Vagina (tissue), 2 donors: ENCODE results near the gene GLT1D1. TPM values are rescaled to one million over a fixed set of nuclear protein-coding genes. Genes with fewer than 3 reads are reported as not detected.

Experiments
- DNase-seq, 2 donors: peaks; one replicate each; pipeline ENCODE4 v3.0.0-alpha.2; 2017; ENCODE audit errors: extremely low spot score in 2 of 2
- H3K27ac ChIP-seq: fragments of 200-600 bp; sonication (generic); one replicate; pipeline ENCODE4 v1.5.1; 2019
- H3K27me3 ChIP-seq: fragments of 200-600 bp; sonication (generic); one replicate; pipeline ENCODE4 v1.5.1; 2019
- H3K36me3 ChIP-seq, 2 donors: fragments of 200-600 bp; sonication (generic); one replicate each; pipeline ENCODE4 v1.5.1; 2017 to 2019
- H3K4me1 ChIP-seq: fragments of 200-600 bp; sonication (generic); one replicate; pipeline ENCODE4 v1.5.1; 2019
- H3K4me3 ChIP-seq, 2 donors: fragments of 200-600 bp; sonication (generic); 1 replicate in 1 of 2; 2 replicates in 1 of 2; pipeline ENCODE4 v1.5.1; 2016 to 2019
- H3K9me3 ChIP-seq: fragments of 200-600 bp; sonication (generic); one replicate; pipeline ENCODE4 v1.5.1; 2019
- CTCF ChIP-seq, 3 experiments: fragments of 450-650 bp in 2 of 3; fragments of 200-600 bp in 1 of 3; sonication (generic) in 1 of 3; IDR thresholded peaks; one replicate each; pipeline ENCODE4 v1.5.1; 2017 to 2019; ENCODE audit warnings: antibody characterized with exemption in 3 of 3, mild to moderate bottlenecking in 2 of 3, moderate library complexity in 2 of 3
- POLR2A ChIP-seq, 2 donors: fragments of 450-650 bp; IDR thresholded peaks; one replicate each; pipeline ENCODE4 v1.6.1; 2017; ENCODE audit warnings: antibody characterized with exemption in 2 of 2, mild to moderate bottlenecking in 2 of 2, moderate library complexity in 2 of 2
- POLR2AphosphoS5 ChIP-seq, 2 donors: sonication (generic); formaldehyde crosslinking; IDR thresholded peaks; one replicate each; pipeline ENCODE4 v1.9.0; 2017; ENCODE audit warnings: antibody characterized with exemption in 2 of 2, mild to moderate bottlenecking in 2 of 2, low read depth in 1 of 2; ENCODE audit not compliant: insufficient read depth in 1 of 2
- intact Hi-C: fragments of 100-400 bp; cut with DNase I; formaldehyde crosslinking; loops from one replicate; pipeline ENCODE4 v1.15.1; 2023
- total RNA-seq: library from RNA; depleted of rRNA; stranded (reverse); fragments of >200 nt; gene quantifications from one replicate; pipeline ENCODE4 v1.2.3, GENCODE V29; 2016

The GLT1D1 gene
- total RNA-seq, 1 donor from 2014 or later, result 0.74 TPM

GRCh38 chr12:128876559-128876958, 23.3 kb downstream of the GLT1D1 start:
- TF ChIP-seq POLR2A (IDR thresholded peaks at IDR 0.05) (no peak), POLR2AphosphoS5 (IDR thresholded peaks at IDR 0.05; ENCODE audit: insufficient read depth in 1 of 2, low read depth in 1 of 2) (no peak), CTCF (IDR thresholded peaks at IDR 0.05) (no peak)
- peaks cover 16% of the 10 kb centered on the region for H3K9me3 ChIP-seq
- no peaks in the 10 kb centered on the region for H3K36me3 ChIP-seq
- DNase-seq, result no peak
- intact Hi-C loops, result no loop called here
- H3K27me3 ChIP-seq, result no peaks in the 10 kb centered on the region
- no peak overlapping the region for H3K4me3 ChIP-seq
- H3K4me1 ChIP-seq, result no peaks in the 10 kb centered on the region
- no peak overlapping the region for H3K27ac ChIP-seq

GRCh38 chr12:128879898-128880764, 26.9 kb downstream of the GLT1D1 start:
- Histone ChIP-seq H3K9me3 (peaks cover 16% of the 10 kb centered on the region), H3K27me3 (no peaks in the 10 kb centered on the region), H3K27ac (no peak overlapping the region), H3K4me1 (no peaks in the 10 kb centered on the region), H3K36me3 (no peaks in the 10 kb centered on the region), H3K4me3 (no peak overlapping the region)
- TF ChIP-seq POLR2AphosphoS5 (IDR thresholded peaks at IDR 0.05; ENCODE audit: insufficient read depth in 1 of 2, low read depth in 1 of 2) (no peak), CTCF (IDR thresholded peaks at IDR 0.05) (no peak), POLR2A (IDR thresholded peaks at IDR 0.05) (no peak)
- DNase-seq, result no peak
- intact Hi-C loops, result no loop called here

- Histone ChIP-seq H3K27ac (no peak overlapping the region), H3K36me3 (no peaks in the 10 kb centered on the region), H3K27me3 (no peaks in the 10 kb centered on the region), H3K4me1 (no peaks in the 10 kb centered on the region), H3K4me3 (no peak overlapping the region), H3K9me3 (no peaks in the 10 kb centered on the region)
- intact Hi-C loops, result no loop called here
- TF ChIP-seq POLR2AphosphoS5 (IDR thresholded peaks at IDR 0.05; ENCODE audit: insufficient read depth in 1 of 2, low read depth in 1 of 2), result no peak
- TF ChIP-seq CTCF (IDR thresholded peaks at IDR 0.05), result no peak
- no peak for TF ChIP-seq POLR2A (IDR thresholded peaks at IDR 0.05)
- no peak for DNase-seq
Observed at GRCh38 chr12:128891856-128892255, 38.6 kb downstream of the GLT1D1 start.

GRCh38 chr12:128903236-128903635, 50.0 kb downstream of the GLT1D1 start:
- TF ChIP-seq POLR2A (IDR thresholded peaks at IDR 0.05) (no peak), CTCF (IDR thresholded peaks at IDR 0.05) (no peak), POLR2AphosphoS5 (IDR thresholded peaks at IDR 0.05; ENCODE audit: insufficient read depth in 1 of 2, low read depth in 1 of 2) (no peak)
- no peak for DNase-seq
- intact Hi-C loops, result no loop called here
- Histone ChIP-seq H3K4me1 (no peaks in the 10 kb centered on the region), H3K36me3 (no peaks in the 10 kb centered on the region), H3K27me3 (no peaks in the 10 kb centered on the region), H3K9me3 (no peaks in the 10 kb centered on the region), H3K27ac (no peak overlapping the region), H3K4me3 (no peak overlapping the region)

- TF ChIP-seq CTCF (IDR thresholded peaks at IDR 0.05), result no peak
- TF ChIP-seq POLR2AphosphoS5 (IDR thresholded peaks at IDR 0.05; ENCODE audit: insufficient read depth in 1 of 2, low read depth in 1 of 2), result no peak
- TF ChIP-seq POLR2A (IDR thresholded peaks at IDR 0.05), result no peak
- no peaks in the 10 kb centered on the region for H3K27me3 ChIP-seq
- intact Hi-C loops, result no loop called here
Observed at GRCh38 chr12:128905003-128905544, 51.8 kb downstream of the GLT1D1 start.

More at GRCh38 chr12:128905003-128905544, 51.8 kb downstream of the GLT1D1 start:
- no peak overlapping the region for H3K27ac ChIP-seq
- no peak overlapping the region for H3K4me3 ChIP-seq
- H3K36me3 ChIP-seq, result no peaks in the 10 kb centered on the region
- no peaks in the 10 kb centered on the region for H3K4me1 ChIP-seq
- no peak for DNase-seq
- H3K9me3 ChIP-seq, result no peaks in the 10 kb centered on the region
